ENCODE measurements around the gene THAP6. TPM values are rescaled to one million over a fixed set of nuclear protein-coding genes. Genes with fewer than 3 reads are reported as not detected.

Gene THAP6
- total and polyA plus RNA-seq, 2 of the 8 experiments (the other 6 are each of a cell fraction or from before 2014, with no cell fraction given): 3.3 to 9.7 TPM

DNA sequence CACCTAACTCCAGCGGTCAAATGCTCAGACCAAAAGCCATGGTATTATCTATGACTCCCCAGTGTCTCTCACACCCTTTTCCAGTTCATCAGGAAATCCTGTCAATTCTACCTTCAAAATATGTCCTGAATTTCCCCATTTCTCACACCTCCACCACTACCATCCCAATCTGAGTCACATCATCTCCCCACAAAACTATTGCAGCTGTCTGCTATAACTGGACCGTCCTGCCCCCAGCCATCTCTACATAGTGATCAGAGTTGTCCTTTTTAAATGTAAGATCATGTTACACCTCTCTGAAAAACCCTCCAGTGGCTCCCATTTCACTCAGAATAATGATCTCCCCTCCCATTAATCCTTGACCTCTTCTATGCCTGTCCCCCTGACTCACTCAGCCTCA lies 34.7 kb downstream of the THAP6 start:
- no peak overlapping the region for H4K5ac ChIP-seq (ENCODE audit: insufficient read length, low read depth, low read length)
- H2AFZ ChIP-seq (ENCODE audit: low read length): no peak overlapping the region
- FAIRE-seq (no peak), DNase-seq (ENCODE audit: low read depth in 1 of 2, low spot score in 2 of 2) (no peak)
- no peak overlapping the region for H3K9ac ChIP-seq (replicated peaks in 1 of 4; ENCODE audit: extremely low read depth in 1 of 4, low read depth in 3 of 4, low read length in 3 of 4)
- H3K36me3 ChIP-seq (ENCODE audit: control insufficient read depth in 2 of 4, insufficient read depth in 4 of 4, low read length in 3 of 4): no peaks in the 10 kb centered on the region
- H3K4ac ChIP-seq (replicated peaks; ENCODE audit: insufficient read length, low read depth, low read length): no peak overlapping the region
- H4K8ac ChIP-seq (ENCODE audit: extremely low read depth, insufficient read depth, low read length): no peak overlapping the region
- H2BK20ac ChIP-seq (ENCODE audit: low read length): no peak overlapping the region
- H2BK5ac ChIP-seq (ENCODE audit: low read depth, low read length): no peak overlapping the region
- H2BK120ac ChIP-seq (replicated peaks; ENCODE audit: low read depth, low read length): no peak overlapping the region
- no peaks in the 10 kb centered on the region for H3K79me2 ChIP-seq (ENCODE audit: control insufficient read depth in 1 of 2, insufficient read depth in 2 of 2, low read length in 2 of 2)
- no peaks in the 10 kb centered on the region for H3K9me3 ChIP-seq (ENCODE audit: insufficient read depth in 2 of 2, low read depth in 1 of 2, low read length in 1 of 2)
- H4K20me1 ChIP-seq (replicated peaks in 1 of 2; ENCODE audit: control insufficient read depth in 1 of 2, insufficient read depth in 2 of 2, low read length in 2 of 2): no peaks in the 10 kb centered on the region
- WGBS, 2 experiments (ENCODE audit: extremely low coverage in 1 of 2, insufficient coverage in 1 of 2, insufficient read length in 1 of 2, insufficient replicate concordance in 2 of 2, low coverage in 1 of 2, low lambda C conversion rate in 2 of 2, missing lambda C conversion rate in 1 of 2): 91% methylated on average over 2 of the region's 2 CpGs; no CpG with 5 or more reads in 1 of the 2 experiments
- H2BK15ac ChIP-seq (ENCODE audit: low read length): no peak overlapping the region
- POLR2A ChIA-PET (ENCODE audit: partially characterized antibody): no interaction called here
- H3K23ac ChIP-seq (ENCODE audit: insufficient read length): no peak overlapping the region
- no peak overlapping the region for H2BK12ac ChIP-seq (ENCODE audit: low read depth, low read length)
- H3K27ac ChIP-seq (ENCODE audit: low read depth, low read length): no peak overlapping the region
- no peak overlapping the region for H3K18ac ChIP-seq (ENCODE audit: extremely low read depth, low read length)
- H3K23me2 ChIP-seq (ENCODE audit: low read depth, low read length): no peaks in the 10 kb centered on the region
- CTCF ChIA-PET (ENCODE audit: partially characterized antibody): no interaction called here
- H3K4me3 ChIP-seq (ENCODE audit: extremely low read depth in 1 of 4, insufficient read depth in 2 of 4, low read depth in 3 of 4, low read length in 4 of 4): no peak overlapping the region
- no peak overlapping the region for H4K91ac ChIP-seq (replicated peaks; ENCODE audit: insufficient read length, low read length)
- no peaks in the 10 kb centered on the region for H3K27me3 ChIP-seq (replicated peaks in 1 of 4; ENCODE audit: control insufficient read depth in 3 of 4, extremely low read depth in 1 of 4, insufficient read depth in 3 of 4, low read length in 3 of 4)
- no peak overlapping the region for H3K14ac ChIP-seq (ENCODE audit: insufficient read length)
- H3K56ac ChIP-seq (replicated peaks; ENCODE audit: insufficient read length, low read depth, low read length): no peak overlapping the region
- H3K79me1 ChIP-seq (ENCODE audit: low read depth, low read length): no peaks in the 10 kb centered on the region
- H3K4me1 ChIP-seq (replicated peaks in 1 of 4; ENCODE audit: control insufficient read depth in 3 of 4, insufficient read depth in 4 of 4, low read length in 3 of 4): 0 out of 7 replicates have a peak, but pooled peaks cover 0 to 2% (median 0%) of the 10 kb centered on the region in 4 experiments
- H2AK5ac ChIP-seq (ENCODE audit: low read depth, low read length): no peak overlapping the region
- H3K4me2 ChIP-seq (ENCODE audit: insufficient read depth in 1 of 2, low read depth in 2 of 2, low read length in 2 of 2): no peak overlapping the region
- TF ChIP-seq CBX8 (IDR thresholded peaks at IDR 0.05; ENCODE audit: borderline replicate concordance, low read depth, low read length): no peak
- TF ChIP-seq BACH1 (IDR thresholded peaks at IDR 0.05; ENCODE audit: low read length): no peak
- TF ChIP-seq NANOG (IDR thresholded peaks at IDR 0.05; ENCODE audit: insufficient read depth, low read depth, low read length, poor library complexity, severe bottlenecking): no peak
- TF ChIP-seq MAFK (IDR thresholded peaks at IDR 0.05; ENCODE audit: low read depth, low read length): no peak
- TF ChIP-seq KDM4A (IDR thresholded peaks at IDR 0.05; ENCODE audit: low read depth, low read length, severe bottlenecking): no peak
- TF ChIP-seq JUN (IDR thresholded peaks at IDR 0.05; ENCODE audit: low read depth, low read length): no peak
- no peak for TF ChIP-seq ASH2L (IDR thresholded peaks at IDR 0.05; ENCODE audit: low read length)
- no peak for TF ChIP-seq PHF8 (conservative IDR thresholded peaks at IDR 0.05; ENCODE audit: low read depth, low read length)
- no peak for TF ChIP-seq BRCA1 (IDR thresholded peaks at IDR 0.05; ENCODE audit: low read depth, low read length)
- TF ChIP-seq, protein P1, sequence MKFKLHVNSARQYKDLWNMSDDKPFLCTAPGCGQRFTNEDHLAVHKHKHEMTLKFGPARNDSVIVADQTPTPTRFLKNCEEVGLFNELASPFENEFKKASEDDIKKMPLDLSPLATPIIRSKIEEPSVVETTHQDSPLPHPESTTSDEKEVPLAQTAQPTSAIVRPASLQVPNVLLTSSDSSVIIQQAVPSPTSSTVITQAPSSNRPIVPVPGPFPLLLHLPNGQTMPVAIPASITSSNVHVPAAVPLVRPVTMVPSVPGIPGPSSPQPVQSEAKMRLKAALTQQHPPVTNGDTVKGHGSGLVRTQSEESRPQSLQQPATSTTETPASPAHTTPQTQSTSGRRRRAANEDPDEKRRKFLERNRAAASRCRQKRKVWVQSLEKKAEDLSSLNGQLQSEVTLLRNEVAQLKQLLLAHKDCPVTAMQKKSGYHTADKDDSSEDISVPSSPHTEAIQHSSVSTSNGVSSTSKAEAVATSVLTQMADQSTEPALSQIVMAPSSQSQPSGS (IDR thresholded peaks at IDR 0.05; ENCODE audit: low read length): no peak
- no peak for TF ChIP-seq SP1 (IDR thresholded peaks at IDR 0.05; ENCODE audit: low read depth, low read length)
- no peak for TF ChIP-seq KDM5A (IDR thresholded peaks at IDR 0.05; ENCODE audit: low read length)
- TF ChIP-seq ATF3 (IDR thresholded peaks at IDR 0.05; ENCODE audit: insufficient read depth, low read depth, low read length): no peak
